GM19043 (cell line): ENCODE measurements around the gene PPP6C.
A peak's percentile ranks its signal among the peaks of the same experiment; 100 is the strongest.
"Not testable (repeated sequence)": the region's sequence is repeated elsewhere in the genome, so short reads cannot be mapped to it uniquely, and the experiment has no call there.

ENCODE experiments used
- ATAC-seq: cut with Tn5 transposase; IDR thresholded peaks from one replicate; pipeline ENCODE4 v1.9.1; 2021; ENCODE audit warnings: low read depth; ENCODE audit not compliant: unreplicated experiment

The PPP6C gene

DNA sequence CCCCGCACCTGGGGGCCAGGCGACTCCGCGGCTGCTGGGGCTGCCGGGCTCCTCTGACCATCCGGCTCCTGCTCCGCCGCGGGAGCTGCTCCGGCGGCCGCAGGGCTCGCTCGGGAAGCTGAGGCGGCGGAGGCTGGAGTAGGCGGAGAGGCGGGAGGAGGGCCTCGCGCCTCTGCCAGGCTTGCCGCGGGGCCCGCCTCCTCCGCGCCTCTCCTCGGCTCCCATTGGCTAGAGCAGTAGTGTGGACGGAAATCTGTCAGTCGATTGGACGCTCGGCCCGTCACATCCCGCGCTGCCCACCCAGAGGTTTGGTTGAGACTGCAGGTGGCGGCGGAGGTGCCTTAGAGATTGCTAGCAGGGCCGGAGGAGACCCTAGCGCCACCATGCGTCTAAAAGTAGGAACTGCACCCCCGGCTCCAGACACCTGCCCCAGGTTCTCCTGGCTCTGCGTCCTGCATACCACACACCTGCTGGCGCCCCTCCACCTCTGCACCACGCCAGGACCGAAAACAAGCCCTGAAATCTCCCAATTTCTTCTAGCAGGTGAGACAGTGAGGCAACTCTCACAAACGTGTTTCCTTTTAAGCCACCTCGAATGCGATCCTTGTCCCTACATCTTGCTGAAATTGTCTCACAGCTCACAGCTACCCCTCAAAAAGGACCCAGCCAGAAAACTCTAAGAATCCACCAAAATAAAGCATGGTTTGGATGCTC, 46.1 kb downstream of the PPP6C start, which contains the start of gene SCAI:
SCAI (minus strand) TSS at position 152 of the 714 bp plus-strand sequence; CDS start at position 61, 91 bp downstream.
- ATAC-seq: peak; percentile 99

DNA sequence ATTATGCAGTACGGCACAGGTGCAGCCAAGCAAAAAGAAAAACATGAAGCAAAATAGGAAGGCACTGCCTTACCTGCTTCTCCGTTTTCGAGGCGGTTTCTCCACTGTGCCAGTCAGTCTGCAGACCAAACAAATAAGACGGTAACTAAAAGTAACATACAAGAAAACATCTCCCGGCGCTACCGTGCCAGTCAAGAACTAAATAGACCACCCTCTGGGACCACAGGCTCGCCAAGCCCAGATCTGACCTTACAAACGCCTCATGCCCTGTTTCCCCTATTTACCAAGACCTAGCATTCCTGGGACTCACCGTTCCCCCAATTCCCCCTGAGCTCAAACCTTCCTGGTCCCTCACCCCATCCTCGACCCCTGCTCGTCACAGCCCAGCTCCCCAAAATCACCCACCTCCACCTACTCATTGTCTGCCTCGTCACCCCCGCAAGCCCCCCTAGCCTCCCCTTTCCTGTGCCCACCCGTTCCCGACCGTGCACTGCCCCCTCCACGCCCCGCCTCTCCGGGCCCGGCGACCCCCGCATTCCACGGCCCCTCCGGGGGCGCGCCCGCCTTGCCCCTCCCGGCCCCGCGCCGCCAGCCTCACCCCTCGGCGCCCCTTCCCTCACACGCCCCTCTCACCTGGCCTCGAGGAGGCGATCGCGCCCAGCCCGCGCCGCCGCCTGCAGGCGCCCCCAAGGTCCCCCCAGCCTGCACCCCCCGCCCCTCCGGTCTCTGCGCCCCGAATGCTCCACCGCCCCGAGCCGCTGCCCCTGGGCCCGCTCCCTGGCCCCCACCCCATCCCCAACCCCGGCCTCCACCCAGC, 46.8 kb downstream of the PPP6C start:
- ATAC-seq: no peak

DNA sequence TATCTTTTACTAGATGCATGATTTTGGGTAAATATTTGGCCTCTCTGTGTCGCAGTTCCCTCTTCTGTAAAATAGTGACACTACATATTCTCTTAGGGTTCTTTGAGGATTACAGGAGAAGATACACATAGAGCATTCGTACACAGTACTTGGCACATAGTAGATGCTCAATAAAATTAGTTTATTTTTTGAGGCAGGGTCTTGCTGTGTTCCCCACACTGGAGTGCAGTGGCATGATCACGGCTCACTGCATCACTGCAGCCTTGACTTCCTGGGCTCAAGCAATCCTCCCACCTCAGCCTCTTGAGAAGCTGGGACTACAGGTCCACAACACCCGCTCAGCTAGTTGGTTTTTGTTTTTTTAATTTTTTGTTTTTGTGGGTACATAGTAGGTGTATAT, 47.9 kb downstream of the PPP6C start:
- no peak for ATAC-seq

DNA sequence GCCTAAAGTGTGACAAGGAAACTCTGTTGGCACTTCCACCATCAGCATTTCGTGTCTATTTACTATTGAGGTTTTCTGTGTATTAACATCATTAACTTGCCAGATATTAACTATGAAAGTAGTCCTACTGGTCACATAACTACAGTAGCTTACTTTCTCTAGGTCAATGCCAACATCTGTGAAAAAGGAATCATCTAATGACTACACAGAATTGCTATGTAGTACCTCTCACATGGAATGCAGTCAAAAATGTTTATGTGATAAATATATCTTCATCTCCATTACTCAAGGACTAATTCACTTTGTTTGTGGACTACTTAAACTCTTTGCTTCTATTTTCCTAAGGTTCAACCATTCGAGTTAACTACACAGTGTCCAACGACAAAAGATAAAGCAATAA, 48.4 kb downstream of the PPP6C start:
- no peak for ATAC-seq

DNA sequence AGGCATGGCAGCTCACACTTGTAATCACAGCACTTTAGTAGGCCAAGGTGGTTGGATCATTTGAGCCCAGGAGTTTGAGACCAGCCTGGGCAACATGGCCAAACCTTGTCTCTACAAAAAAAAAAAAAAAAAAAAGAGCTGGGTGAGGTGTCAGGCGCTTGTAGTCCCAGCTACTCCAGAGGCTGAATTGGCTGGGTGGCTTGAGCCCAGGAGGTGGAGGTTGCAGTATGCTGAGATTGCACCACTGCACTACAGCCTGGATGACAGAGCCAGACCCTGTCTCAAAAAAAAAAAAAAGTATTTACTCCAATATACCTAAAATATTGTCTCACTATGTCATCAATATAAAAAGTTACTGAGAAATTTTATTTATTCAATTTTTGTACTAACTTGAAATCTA, 49.0 kb downstream of the PPP6C start:
- no peak for ATAC-seq

DNA sequence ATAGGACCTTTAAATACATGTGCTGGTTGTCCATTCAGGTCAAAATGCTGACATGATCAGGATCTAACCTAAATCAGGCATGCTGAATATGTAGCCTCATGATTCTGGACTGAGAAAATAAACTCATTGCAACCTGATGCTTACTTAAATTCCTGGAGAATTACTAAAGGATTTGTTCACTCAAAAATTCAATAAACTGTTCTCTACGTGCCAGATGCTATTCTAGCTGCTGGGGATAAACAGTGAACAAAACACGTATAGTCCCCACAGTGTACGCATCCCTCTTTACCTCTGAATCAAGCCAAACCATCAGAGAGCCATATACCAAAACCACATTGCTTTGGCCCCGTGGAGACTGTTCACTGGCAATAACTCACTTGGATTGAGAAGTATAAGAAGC, 52.4 kb downstream of the PPP6C start:
- ATAC-seq: no peak

DNA sequence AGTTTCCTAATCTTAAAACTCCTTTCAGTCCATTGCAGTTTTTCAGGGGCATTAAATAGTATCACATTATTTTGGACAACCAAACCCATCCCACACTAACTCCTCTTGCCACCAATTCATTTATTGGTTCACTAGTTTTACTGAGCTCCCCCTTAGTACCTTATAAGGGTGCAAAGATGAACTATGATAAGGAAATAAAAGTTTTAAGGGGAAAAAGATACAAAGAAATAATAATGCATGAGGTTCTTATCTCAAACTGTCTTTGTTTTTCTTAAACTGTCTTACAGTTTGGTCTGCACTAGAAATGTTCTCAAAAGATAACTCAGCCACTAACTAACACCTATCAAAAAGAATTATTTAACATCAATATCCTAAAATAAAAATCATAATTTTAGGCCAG, 54.6 kb downstream of the PPP6C start:
- ATAC-seq: no peak

DNA sequence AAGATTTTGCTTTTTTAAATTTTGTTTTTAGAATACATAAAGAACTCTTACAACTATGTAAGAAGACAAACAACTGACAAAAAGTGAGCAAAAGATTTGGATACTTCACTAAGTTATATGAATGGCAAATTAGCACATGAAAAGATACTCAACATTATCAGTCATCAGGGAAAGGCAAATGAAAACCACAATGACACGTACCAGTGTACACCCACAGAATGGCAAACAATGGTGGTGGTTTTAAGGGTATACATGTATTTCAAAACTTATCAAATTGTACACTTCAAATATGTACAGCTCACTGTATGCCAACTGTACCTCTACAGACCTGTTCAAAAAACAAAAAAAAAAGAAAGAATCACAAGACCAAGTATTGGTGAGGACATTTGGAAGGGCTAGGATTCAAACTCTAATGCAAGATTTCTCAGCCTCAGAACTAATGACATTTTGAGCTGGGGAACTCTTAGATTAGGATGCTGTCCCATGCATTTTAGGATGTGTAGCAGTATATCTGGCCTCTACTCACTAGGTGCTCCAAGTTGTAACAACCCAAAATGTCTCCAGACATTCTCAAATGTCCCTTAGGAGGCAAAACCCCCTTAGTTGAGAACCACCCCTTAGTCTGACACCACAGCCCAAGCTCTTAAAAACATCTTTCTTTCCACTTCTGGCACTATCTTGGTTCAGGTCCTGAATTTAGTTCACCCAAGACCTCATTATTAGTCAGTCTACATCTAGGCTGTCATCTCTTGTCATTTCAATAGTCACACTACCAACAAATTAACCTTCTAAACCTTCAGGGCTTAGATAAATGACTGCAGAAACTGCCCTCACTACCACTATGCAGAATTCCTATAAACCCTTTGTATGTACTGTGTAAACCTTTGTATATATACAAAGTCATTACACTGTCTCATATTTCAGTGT, 55.9 kb downstream of the PPP6C start:
- no peak for ATAC-seq

DNA sequence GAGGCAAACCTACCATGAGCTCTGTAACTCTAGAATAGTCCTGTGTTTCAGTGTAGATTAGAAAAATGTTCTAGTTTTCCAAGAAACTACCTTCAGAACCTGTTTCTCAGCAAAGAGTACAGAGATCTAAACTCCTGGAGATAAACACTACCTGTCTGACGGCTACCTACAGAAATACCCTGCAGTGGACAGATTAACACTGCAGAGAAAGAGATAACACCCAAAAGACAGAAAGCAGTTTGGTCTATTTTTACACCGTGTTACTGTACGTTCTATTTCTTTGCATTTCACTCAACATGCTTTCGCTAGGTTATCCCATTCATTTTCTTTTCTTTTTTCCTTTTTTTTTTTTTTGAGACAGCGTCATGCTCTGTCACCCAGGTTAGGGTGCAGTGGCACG, 57.8 kb downstream of the PPP6C start:
- no peak for ATAC-seq

DNA sequence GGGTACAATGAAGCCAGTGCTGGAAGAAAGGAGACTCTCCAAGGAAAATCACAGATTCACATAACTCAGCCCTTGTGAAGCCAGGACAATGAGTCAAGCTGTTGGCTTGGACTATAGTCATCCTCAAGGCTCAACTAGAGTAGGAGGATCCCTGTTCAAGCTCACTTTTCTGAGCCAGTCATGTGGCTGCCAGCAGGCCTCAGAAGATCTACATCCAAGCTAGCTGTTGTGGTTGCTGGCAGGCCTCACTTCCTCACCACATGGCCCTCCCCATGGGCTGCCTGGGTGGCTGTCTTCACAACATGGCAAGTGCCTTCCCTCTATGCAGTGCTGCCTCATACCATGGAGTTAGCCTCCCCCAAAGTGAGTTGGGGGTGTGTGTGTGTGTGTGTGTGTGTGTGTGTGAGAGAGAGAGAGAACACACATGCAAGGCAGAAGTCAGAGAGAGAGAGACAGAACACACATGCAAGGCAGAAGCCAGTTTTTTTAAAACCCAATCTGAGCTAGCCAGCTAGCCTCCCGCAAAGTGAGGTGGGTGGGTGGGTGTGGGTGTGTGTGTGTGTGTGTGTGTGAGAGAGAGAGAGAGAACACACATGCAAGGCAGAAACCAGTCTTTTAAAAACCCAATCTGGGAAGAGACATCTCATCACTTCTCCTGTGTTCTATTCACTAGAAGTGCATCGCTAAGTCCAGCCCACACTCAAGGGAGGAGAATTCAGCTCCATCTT, 63.4 kb downstream of the PPP6C start:
- peak; percentile 98 for ATAC-seq

DNA sequence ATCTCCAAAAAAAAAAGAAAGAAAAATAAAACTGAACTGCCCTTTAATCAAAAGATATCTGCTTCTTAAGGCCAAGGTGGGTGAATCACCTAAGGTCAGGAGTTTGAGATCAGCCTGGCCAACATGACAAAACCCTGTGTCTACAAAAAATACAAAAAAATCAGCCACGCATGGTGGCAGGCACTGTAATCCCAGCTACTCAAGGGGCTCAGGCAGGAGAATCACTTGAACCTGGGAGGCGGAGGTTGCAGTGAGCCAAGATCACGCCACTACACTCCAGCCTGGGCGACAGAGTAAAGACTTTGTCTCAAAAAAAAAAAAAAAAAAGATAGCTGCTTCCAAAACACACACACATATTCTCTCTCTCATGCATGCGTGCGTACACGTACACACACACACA, 64.1 kb downstream of the PPP6C start:
- ATAC-seq: no peak

DNA sequence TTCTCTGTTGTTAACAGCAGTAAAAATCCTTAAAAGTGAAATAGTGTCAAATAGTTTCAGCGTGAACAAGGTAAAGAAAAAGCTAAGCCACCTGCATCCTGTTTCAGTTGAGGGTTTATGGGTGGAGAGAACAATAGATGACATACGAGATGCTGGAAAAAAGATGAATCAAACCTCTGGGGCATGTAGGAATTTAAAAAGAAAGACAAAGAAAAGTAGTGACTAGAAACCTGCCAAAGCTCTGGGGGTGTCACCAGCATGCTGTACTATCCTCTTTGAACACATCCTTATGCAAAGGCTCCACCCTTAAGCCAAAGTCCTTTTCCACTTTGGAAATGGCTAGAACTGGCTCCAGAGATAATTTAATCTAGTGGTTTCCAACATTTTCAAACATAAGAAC, 68.5 kb downstream of the PPP6C start:
- ATAC-seq: no peak

DNA sequence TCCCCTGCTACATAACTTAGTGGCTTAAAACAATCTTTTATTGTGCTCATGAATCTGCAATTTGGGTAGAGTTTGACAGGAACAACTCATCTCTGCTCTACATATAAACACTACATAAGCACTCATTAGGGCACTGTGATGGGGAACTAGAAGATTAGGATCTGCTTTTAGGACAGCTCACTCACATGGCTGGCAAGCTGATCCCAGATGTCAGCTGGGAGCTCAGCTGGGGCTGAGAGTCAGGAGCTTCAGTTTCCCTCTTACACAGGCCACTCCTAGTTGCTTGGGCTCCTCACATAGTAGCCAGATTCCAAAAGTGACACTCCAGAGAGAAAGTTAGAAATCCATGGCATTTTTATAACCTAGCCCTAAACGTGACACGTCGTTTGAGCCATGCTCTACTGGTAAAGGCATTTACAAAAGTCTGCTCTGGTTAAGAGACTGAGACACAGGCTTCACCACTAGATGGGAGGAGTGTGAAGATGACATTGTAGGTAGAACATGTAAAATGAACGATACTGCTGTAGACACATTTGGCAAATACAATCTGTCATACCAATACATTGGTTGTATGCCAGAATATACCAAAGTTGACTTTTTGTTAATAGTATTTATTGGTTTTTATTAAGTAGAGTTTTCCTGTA, 69.8 kb downstream of the PPP6C start:
- no peak for ATAC-seq

DNA sequence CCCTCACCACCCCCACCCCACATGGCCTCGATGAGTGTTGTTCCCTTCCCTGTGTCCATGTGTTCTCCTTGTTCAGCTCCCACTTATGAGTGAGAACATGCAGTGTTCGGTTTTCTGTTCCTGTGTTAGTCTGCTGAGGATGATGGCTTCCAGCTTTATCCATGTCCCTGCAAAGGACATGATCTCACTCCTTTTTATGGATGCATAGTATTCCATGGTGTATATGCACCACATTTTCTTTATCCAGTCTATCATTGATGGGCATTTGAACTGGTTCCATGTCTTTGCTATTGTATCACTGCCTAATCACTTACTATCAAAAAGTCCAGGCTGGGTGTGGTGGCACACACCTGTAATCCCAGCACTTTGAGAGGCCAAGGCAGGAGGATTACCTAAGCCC, 70.9 kb downstream of the PPP6C start:
- not testable (repeated sequence) for ATAC-seq

DNA sequence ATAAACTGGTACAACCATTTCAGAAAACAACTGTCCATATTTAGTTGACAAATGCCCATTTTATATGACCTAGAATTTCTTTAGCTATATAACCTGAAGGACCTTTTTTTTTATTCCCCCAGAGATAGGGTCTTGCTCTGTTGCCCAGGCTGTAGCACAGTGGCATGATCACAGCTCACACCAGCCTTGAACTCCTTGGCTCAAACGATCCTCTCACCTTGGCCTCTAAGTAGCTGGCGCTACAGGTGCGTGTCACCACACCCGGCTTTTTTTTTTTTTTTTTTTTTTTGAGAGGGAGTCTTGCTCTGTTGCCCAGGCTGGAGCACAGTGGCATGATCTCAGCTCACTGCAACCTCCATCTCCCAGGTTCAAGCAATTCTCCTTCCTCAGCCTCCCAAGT, 75.1 kb downstream of the PPP6C start:
- not testable (repeated sequence) for ATAC-seq

DNA sequence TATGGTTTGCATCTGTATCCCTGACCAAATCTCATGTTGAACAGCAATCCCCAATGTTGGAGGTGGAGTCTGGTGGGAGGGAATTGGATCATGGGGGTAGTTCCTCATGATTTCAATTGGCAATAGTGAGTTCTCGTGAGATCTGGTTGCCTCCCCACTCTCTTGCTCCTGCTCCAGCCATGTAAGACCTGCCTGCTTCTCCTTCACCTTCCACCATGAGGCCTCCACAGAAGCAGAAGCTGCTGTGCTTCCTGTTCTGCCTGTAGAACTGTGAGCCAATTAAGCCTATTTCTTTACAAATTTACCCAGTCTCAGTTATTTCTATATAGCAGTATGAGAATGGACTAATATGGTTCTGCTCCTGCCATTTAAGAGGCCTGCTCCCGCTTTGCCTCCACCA, 79.1 kb downstream of the PPP6C start:
- no peak for ATAC-seq

DNA sequence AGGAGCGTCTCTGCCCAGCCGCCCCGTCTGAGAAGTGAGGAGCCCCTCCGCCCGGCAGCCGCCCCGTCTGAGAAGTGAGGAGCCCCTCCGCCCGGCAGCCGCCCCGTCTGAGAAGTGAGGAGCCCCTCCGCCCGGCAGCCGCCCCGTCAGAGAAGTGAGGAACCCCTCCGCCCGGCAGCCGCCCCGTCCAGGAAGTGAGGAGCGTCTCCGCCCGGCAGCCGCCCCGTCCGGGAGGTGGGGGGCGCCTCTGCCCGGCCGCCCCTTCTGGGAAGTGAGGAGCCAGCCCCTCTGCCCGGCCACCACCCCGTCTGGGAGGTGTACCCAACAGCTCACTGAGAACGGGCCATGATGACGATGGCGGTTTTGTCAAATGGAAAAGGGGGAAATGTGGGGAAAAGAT, 81.1 kb downstream of the PPP6C start:
- ATAC-seq: not testable (repeated sequence)

DNA sequence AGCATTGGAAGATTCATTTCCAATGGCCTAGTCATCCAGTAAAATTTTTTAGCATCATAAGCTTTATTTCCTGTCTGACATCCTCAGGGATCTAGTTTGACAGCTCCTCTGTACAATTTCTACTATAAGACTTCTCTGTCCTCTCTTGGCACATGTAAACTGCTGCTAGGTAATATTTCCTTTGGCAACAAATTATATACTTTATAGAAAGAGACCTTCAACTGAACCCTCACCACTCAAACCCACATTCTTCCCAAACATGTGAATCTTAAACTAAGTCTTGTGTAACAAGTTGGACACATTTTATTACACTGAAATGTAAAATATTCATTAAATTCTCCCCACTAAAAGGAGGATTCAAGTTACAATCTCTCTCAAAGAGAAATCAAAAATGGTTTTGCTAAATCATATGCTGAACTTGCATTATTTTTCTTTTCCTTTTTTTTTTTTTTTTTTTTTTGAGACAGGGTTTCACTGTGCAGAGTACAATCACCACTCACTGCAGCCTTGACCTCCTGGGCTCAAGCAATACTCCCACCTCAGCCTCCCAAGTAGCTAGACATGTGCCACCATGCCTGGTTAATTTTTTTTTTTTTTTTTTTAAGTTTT, 83.2 kb downstream of the PPP6C start:
- no peak for ATAC-seq

DNA sequence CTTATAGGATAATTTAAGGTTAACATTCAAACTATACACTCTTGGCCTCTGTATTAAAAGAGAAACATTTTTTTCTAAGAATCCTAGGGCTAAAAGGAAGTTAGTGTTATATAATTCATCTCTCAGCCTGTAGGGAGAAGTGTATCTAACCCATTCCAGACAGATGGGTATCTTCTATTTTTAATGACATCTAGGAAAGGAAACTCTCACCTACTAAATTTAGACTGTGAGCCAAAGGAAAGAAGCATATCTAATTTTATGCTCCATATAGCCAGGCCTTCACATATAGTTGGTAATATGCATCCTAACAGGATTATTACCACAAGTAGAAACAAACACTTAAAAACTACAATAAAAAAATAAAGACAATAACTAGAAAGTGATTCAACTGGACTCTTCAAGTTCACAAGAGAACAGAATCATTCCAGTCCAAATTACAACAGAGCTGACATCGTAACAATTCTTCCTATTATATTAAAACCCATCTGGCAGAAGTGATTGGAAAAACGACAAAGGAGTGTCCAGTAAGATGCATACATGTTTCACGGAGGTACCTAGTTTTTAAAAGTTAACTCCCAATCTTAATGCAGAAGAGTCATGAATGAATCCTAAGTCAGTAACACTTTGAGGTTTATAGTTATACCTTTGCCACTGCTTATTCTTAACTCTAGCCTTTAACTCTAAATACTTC, 85.7 kb downstream of the PPP6C start:
- no peak for ATAC-seq
